GM18505 (cell line): Measurements from ENCODE around the gene MAFG.
"Not testable (repeated sequence)": the region's sequence is repeated elsewhere in the genome, so short reads cannot be mapped to it uniquely, and the experiment has no call there.

ENCODE experiments used
- ATAC-seq: cut with Tn5 transposase; IDR thresholded peaks from one replicate; pipeline ENCODE4 v1.9.1; 2021; ENCODE audit not compliant: unreplicated experiment
- POLR2A ChIP-seq: IDR thresholded peaks from 4 replicates; pipeline ENCODE4 v1.6.1; 2011; ENCODE audit warnings: borderline replicate concordance; ENCODE audit not compliant: insufficient read depth, insufficient read length; ENCODE audit errors: extremely low read depth

Gene MAFG

GRCh38 chr17:81954131-81955057 lies 26.9 kb upstream of the MAFG start:
- no peak for ATAC-seq
- TF ChIP-seq POLR2A = no peak

- not testable (repeated sequence) for ATAC-seq
Observed at GRCh38 chr17:81953443-81953842, 25.9 kb upstream of the MAFG start.

- TF ChIP-seq POLR2A = no peak
Observed at GRCh38 chr17:81952792-81953228, 25.3 kb upstream of the MAFG start.

GRCh38 chr17:81951785-81952684 lies 24.5 kb upstream of the MAFG start:
- ATAC-seq = no peak
- TF ChIP-seq POLR2A = no peak

More at GRCh38 chr17:81952792-81953228, 25.3 kb upstream of the MAFG start:
- no peak for ATAC-seq

- TF ChIP-seq POLR2A = no peak
Observed at GRCh38 chr17:81950501-81950900, 23.0 kb upstream of the MAFG start.

GRCh38 chr17:81948635-81949378 lies 21.3 kb upstream of the MAFG start:
- no peak for TF ChIP-seq POLR2A
- ATAC-seq = no peak

More at GRCh38 chr17:81950501-81950900, 23.0 kb upstream of the MAFG start:
- no peak for ATAC-seq

GRCh38 chr17:81947189-81947588 lies 19.7 kb upstream of the MAFG start, which contains the start of gene MYADML2:
Gene MYADML2, minus strand, starts transcription at chr17:81947233. Its CDS starts 5,492 bp downstream, at chr17:81941741.
- ATAC-seq = no peak
- no peak for TF ChIP-seq POLR2A

GRCh38 chr17:81944858-81945257 lies 17.3 kb upstream of the MAFG start:
- no peak for TF ChIP-seq POLR2A
- ATAC-seq = no peak

- TF ChIP-seq POLR2A = no peak
- ATAC-seq = no peak
Observed at GRCh38 chr17:81942167-81942553, 14.6 kb upstream of the MAFG start.

- TF ChIP-seq POLR2A = no peak
- no peak for ATAC-seq
Observed at GRCh38 chr17:81941484-81942166, 14.1 kb upstream of the MAFG start.

GRCh38 chr17:81940538-81941483 lies 13.3 kb upstream of the MAFG start:
- no peak for ATAC-seq

More at GRCh38 chr17:81940538-81941483, 13.3 kb upstream of the MAFG start:
- no peak for TF ChIP-seq POLR2A
